ENCODE measurements around the gene STARD4.

DNA sequence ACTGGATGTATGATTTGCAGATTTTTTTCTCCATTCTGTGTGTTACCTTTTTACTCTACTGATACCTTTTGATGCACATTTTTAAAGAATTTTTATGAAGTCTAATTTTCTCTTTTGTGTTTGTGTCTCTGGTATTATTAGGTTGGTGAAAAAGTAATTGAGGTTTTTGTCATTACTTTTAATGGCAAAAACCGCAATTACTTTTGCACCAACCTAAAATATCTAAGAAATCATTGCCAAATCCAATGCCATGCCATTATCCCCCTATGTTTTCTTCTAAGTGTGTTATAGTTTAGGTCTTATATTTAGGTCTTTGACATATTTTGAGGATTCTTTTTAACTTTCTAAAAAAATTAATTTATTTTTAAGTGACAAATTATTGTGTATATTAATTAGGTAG, 43.4 kb upstream of the STARD4 start:
- TF ChIP-seq, protein P1, sequence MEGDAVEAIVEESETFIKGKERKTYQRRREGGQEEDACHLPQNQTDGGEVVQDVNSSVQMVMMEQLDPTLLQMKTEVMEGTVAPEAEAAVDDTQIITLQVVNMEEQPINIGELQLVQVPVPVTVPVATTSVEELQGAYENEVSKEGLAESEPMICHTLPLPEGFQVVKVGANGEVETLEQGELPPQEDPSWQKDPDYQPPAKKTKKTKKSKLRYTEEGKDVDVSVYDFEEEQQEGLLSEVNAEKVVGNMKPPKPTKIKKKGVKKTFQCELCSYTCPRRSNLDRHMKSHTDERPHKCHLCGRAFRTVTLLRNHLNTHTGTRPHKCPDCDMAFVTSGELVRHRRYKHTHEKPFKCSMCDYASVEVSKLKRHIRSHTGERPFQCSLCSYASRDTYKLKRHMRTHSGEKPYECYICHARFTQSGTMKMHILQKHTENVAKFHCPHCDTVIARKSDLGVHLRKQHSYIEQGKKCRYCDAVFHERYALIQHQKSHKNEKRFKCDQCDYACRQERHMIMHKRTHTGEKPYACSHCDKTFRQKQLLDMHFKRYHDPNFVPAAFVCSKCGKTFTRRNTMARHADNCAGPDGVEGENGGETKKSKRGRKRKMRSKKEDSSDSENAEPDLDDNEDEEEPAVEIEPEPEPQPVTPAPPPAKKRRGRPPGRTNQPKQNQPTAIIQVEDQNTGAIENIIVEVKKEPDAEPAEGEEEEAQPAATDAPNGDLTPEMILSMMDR (IDR thresholded peaks at IDR 0.05; ENCODE audit: poor library complexity) = no peak
- no peak for TF ChIP-seq EZH2phosphoT487 (IDR thresholded peaks at IDR 0.05; ENCODE audit: low read depth, severe bottlenecking, unreplicated experiment)

All from hepatocyte (in vitro differentiated cells).